ENCODE results near the gene RALGPS1. TPM values are rescaled to one million over a fixed set of nuclear protein-coding genes. Genes with fewer than 3 reads are reported as not detected.
"Not testable (repeated sequence)": the region's sequence is repeated elsewhere in the genome, so short reads cannot be mapped to it uniquely, and the experiment has no call there.

RALGPS1 gene
- total and polyA plus RNA-seq, 2 of the 8 experiments (the other 6 are each of a cell fraction or from before 2014, with no cell fraction given) = 20.0 to 23.5 TPM

GRCh38 chr9:127170652-127171051 is 256.1 kb downstream of the RALGPS1 start (continued):
- TF ChIP-seq CTCF (IDR thresholded peaks at IDR 0.05; ENCODE audit: control extremely low read depth in 1 of 3, insufficient read depth in 1 of 3, low read depth in 1 of 3, low read length in 3 of 3) = no peak
- no peak for TF ChIP-seq GABPA (IDR thresholded peaks at IDR 0.05; ENCODE audit: borderline replicate concordance, insufficient read depth, low read length)
- no peak for TF ChIP-seq SIN3A (conservative IDR thresholded peaks at IDR 0.05 in 1 of 2, IDR thresholded peaks at IDR 0.05 in 1 of 2; ENCODE audit: low read depth in 1 of 2, low read length in 2 of 2)
- no peak for TF ChIP-seq ATF2 (IDR thresholded peaks at IDR 0.05; ENCODE audit: low read length)
- TF ChIP-seq CBX5 (IDR thresholded peaks at IDR 0.05; ENCODE audit: low read depth, low read length) = no peak
- TF ChIP-seq ASH2L (IDR thresholded peaks at IDR 0.05; ENCODE audit: low read length) = no peak
- TF ChIP-seq TEAD4 (IDR thresholded peaks at IDR 0.05; ENCODE audit: low read depth, low read length) = no peak
- TF ChIP-seq EGR1 (IDR thresholded peaks at IDR 0.05; ENCODE audit: borderline replicate concordance, low read depth, low read length) = no peak

- H3K9ac ChIP-seq (replicated peaks in 1 of 4; ENCODE audit: extremely low read depth in 1 of 4, low read depth in 3 of 4, low read length in 3 of 4); H3K18ac ChIP-seq (ENCODE audit: extremely low read depth, low read length); H2BK120ac ChIP-seq (replicated peaks; ENCODE audit: low read depth, low read length); H3K23me2 ChIP-seq (ENCODE audit: low read depth, low read length); H2BK5ac ChIP-seq (ENCODE audit: low read depth, low read length); H2AK5ac ChIP-seq (ENCODE audit: low read depth, low read length); CTCF ChIA-PET (ENCODE audit: partially characterized antibody); H3K4me3 ChIP-seq (ENCODE audit: extremely low read depth in 1 of 4, insufficient read depth in 2 of 4, low read depth in 3 of 4, low read length in 4 of 4); H3K4me2 ChIP-seq (ENCODE audit: insufficient read depth in 1 of 2, low read depth in 2 of 2, low read length in 2 of 2); H3K27ac ChIP-seq (ENCODE audit: low read depth, low read length); H3K79me1 ChIP-seq (ENCODE audit: low read depth, low read length); H4K5ac ChIP-seq (ENCODE audit: insufficient read length, low read depth, low read length); FAIRE-seq; H2BK20ac ChIP-seq (ENCODE audit: low read length); H3K36me3 ChIP-seq (ENCODE audit: control insufficient read depth in 2 of 4, insufficient read depth in 4 of 4, low read length in 3 of 4); H4K8ac ChIP-seq (ENCODE audit: extremely low read depth, insufficient read depth, low read length); H3K9me3 ChIP-seq (ENCODE audit: insufficient read depth in 2 of 2, low read depth in 1 of 2, low read length in 1 of 2); H3K23ac ChIP-seq (ENCODE audit: insufficient read length); H3K4ac ChIP-seq (replicated peaks; ENCODE audit: insufficient read length, low read depth, low read length); H2BK15ac ChIP-seq (ENCODE audit: low read length); H2BK12ac ChIP-seq (ENCODE audit: low read depth, low read length); H2AFZ ChIP-seq (ENCODE audit: low read length); H3K14ac ChIP-seq (ENCODE audit: insufficient read length); H3K79me2 ChIP-seq (ENCODE audit: control insufficient read depth in 1 of 2, insufficient read depth in 2 of 2, low read length in 2 of 2); H3K56ac ChIP-seq (replicated peaks; ENCODE audit: insufficient read length, low read depth, low read length); H3K27me3 ChIP-seq (replicated peaks in 1 of 4; ENCODE audit: control insufficient read depth in 3 of 4, extremely low read depth in 1 of 4, insufficient read depth in 3 of 4, low read length in 3 of 4); DNase-seq (ENCODE audit: low read depth in 1 of 2, low spot score in 2 of 2); H3K4me1 ChIP-seq (replicated peaks in 1 of 4; ENCODE audit: control insufficient read depth in 3 of 4, insufficient read depth in 4 of 4, low read length in 3 of 4); H4K91ac ChIP-seq (replicated peaks; ENCODE audit: insufficient read length, low read length); H4K20me1 ChIP-seq (replicated peaks in 1 of 2; ENCODE audit: control insufficient read depth in 1 of 2, insufficient read depth in 2 of 2, low read length in 2 of 2); POLR2A ChIA-PET (ENCODE audit: partially characterized antibody): not testable (repeated sequence)
- WGBS, 2 experiments (ENCODE audit: extremely low coverage in 1 of 2, insufficient coverage in 1 of 2, insufficient read length in 1 of 2, insufficient replicate concordance in 2 of 2, low coverage in 1 of 2, low lambda C conversion rate in 2 of 2, missing lambda C conversion rate in 1 of 2) = 94% methylated on average over 9 of the region's 9 CpGs; no CpG with 5 or more reads in 1 of the 2 experiments
Measured at GRCh38 chr9:127171348-127171747, 256.8 kb downstream of the RALGPS1 start.

Measured in H1 (cell line).